HCT116 (cell line): Measurements from ENCODE around the gene CFAP300. TPM values are rescaled to one million over a fixed set of nuclear protein-coding genes. Genes with fewer than 3 reads are reported as not detected.

ENCODE experiments used
- ATAC-seq: fragments of 200-7000 bp; cut with Tn5 transposase; 2 replicates; pipeline ENCODE4 v1.9.1; 2020; ENCODE audit warnings: mild to moderate bottlenecking, moderate library complexity
- BruUV-seq: library from RNA; stranded (reverse); fragments of 400-500 nt; replicated peaks from 2 replicates; lab custom pipeline; 2021; lab: Mats Ljungman, UMichigan
- CTCF ChIA-PET: fragments of 300-600 bp; sonication (Branson Sonifier 250); formaldehyde crosslinking; loops from one replicate; lab custom pipeline; 2021; ENCODE audit warnings: antibody characterized with exemption; lab: Charles Lee
- POLR2A ChIA-PET: fragments of 300-600, 350-600 bp; sonication (Branson Sonifier 250); formaldehyde crosslinking; loops from one replicate; lab custom pipeline; 2021; ENCODE audit warnings: antibody characterized with exemption; lab: Charles Lee
- RAD21 ChIA-PET, 2 experiments: fragments of 300-600 bp; sonication (Branson Sonifier 250); formaldehyde crosslinking; loops; one replicate each; lab custom pipeline; 2023; ENCODE audit warnings: low total read pairs in 2 of 2; ENCODE audit not compliant: uncharacterized antibody in 2 of 2, unreplicated experiment in 2 of 2, low non-redundant PET in 1 of 2; lab: Charles Lee
- DNase-seq: peaks from one replicate; pipeline ENCODE4 v3.0.0-alpha.2; 2010; ENCODE audit warnings: low read depth, low spot score
- H2AFZ ChIP-seq: fragments of 200-600 bp; shearing (Covaris generic), sonication (generic); 2 replicates; pipeline ENCODE4 v1.6.1; 2017; ENCODE audit warnings: low read depth, mixed run types, mixed read lengths, antibody characterized with exemption, low read length; ENCODE audit not compliant: poor library complexity, severe bottlenecking
- H3K27ac ChIP-seq: 2 replicates; pipeline ENCODE4 v1.5.1; 2012; ENCODE audit warnings: low read depth, low read length
- H3K27me3 ChIP-seq: fragments of 200-600 bp; sonication (generic); 2 replicates; pipeline ENCODE4 v1.6.1; 2016; ENCODE audit warnings: mixed run types, low read length, mixed read lengths; ENCODE audit not compliant: insufficient read depth
- H3K36me3 ChIP-seq, 2 experiments: fragments of 200-500 bp in 1 of 2; fragments of 200-600 bp in 1 of 2; sonication (Bioruptor generic) in 1 of 2; sonication (generic) in 1 of 2; 2 replicates each; pipeline versions ENCODE4 v1.5.1 to v1.6.1; 2014 to 2016; ENCODE audit warnings: low read length in 2 of 2, inconsistent platforms in 1 of 2, mixed read lengths in 1 of 2, mixed run types in 1 of 2; ENCODE audit not compliant: insufficient read depth in 2 of 2, control insufficient read depth in 1 of 2
- H3K4me1 ChIP-seq, 2 experiments: fragments of 200-600 bp in 1 of 2; sonication (generic) in 1 of 2; 2 replicates each; pipeline versions ENCODE4 v1.5.1 to v1.6.1; 2012 to 2017; ENCODE audit warnings: low read length in 2 of 2, inconsistent platforms in 1 of 2, mild to moderate bottlenecking in 1 of 2, mixed read lengths in 1 of 2, mixed run types in 1 of 2, moderate library complexity in 1 of 2; ENCODE audit not compliant: insufficient read depth in 2 of 2, control insufficient read depth in 1 of 2
- H3K4me2 ChIP-seq: fragments of 200-600 bp; sonication (generic); 2 replicates; pipeline ENCODE4 v1.6.1; 2017; ENCODE audit warnings: mixed run types, low read length, mixed read lengths
- H3K4me3 ChIP-seq, 2 experiments: fragments of 200-600 bp in 1 of 2; sonication (generic) in 1 of 2; replicated peaks in 1 of 2; 2 replicates each; pipeline ENCODE4 v1.5.1; 2011 to 2016; ENCODE audit warnings: low read length in 2 of 2, control low read depth in 1 of 2, low read depth in 1 of 2, mild to moderate bottlenecking in 1 of 2, mixed read lengths in 1 of 2, mixed run types in 1 of 2
- H3K79me2 ChIP-seq: fragments of 200-600 bp; sonication (generic); 2 replicates; pipeline ENCODE4 v1.6.1; 2017; ENCODE audit warnings: mild to moderate bottlenecking, mixed run types, low read length, moderate library complexity, mixed read lengths; ENCODE audit not compliant: insufficient read depth
- H3K9ac ChIP-seq: fragments of 200-600 bp; sonication (generic); 2 replicates; pipeline ENCODE4 v1.6.1; 2016; ENCODE audit warnings: low read length, mixed read lengths
- H3K9me2 ChIP-seq: fragments of 200-600 bp; sonication (generic), shearing (Covaris generic); 2 replicates; pipeline ENCODE4 v1.6.1; 2017; ENCODE audit warnings: mixed run types, mild to moderate bottlenecking, moderate library complexity; ENCODE audit not compliant: insufficient read depth
- H3K9me3 ChIP-seq, 2 experiments: fragments of 200-500 bp in 1 of 2; fragments of 200-600 bp in 1 of 2; sonication (Bioruptor generic) in 1 of 2; sonication (generic) in 1 of 2; 2 replicates each; pipeline ENCODE4 v1.6.1; 2014 to 2017; ENCODE audit warnings: low read length in 2 of 2, mixed read lengths in 2 of 2, inconsistent platforms in 1 of 2, low read depth in 1 of 2, mild to moderate bottlenecking in 1 of 2, mixed run types in 1 of 2, moderate library complexity in 1 of 2; ENCODE audit not compliant: control insufficient read depth in 1 of 2, insufficient read depth in 1 of 2
- H4K20me1 ChIP-seq: fragments of 200-600 bp; sonication (generic), shearing (Covaris generic); 2 replicates; pipeline ENCODE4 v1.6.1; 2017; ENCODE audit warnings: mixed run types, mild to moderate bottlenecking, moderate library complexity; ENCODE audit not compliant: insufficient read depth
- CBX3 ChIP-seq: IDR thresholded peaks from 2 replicates; pipeline ENCODE4 v1.6.1; 2012; ENCODE audit warnings: low read depth
- CEBPB ChIP-seq: IDR thresholded peaks from 2 replicates; pipeline ENCODE4 v1.6.1; 2012; ENCODE audit warnings: low read depth
- CTCF ChIP-seq, 3 experiments: fragments of 200-600 bp in 1 of 3; sonication (generic) in 1 of 3; IDR thresholded peaks in 2 of 3; conservative IDR thresholded peaks in 1 of 3; 2 replicates each; pipeline ENCODE4 v1.5.1; 2012 to 2017; ENCODE audit warnings: low read depth in 2 of 3, low read length in 2 of 3, antibody characterized with exemption in 1 of 3, borderline replicate concordance in 1 of 3, control low read depth in 1 of 3, mild to moderate bottlenecking in 1 of 3, mixed read lengths in 1 of 3, mixed run types in 1 of 3, moderate library complexity in 1 of 3; ENCODE audit not compliant: insufficient read depth in 1 of 3
- EGR1 ChIP-seq: IDR thresholded peaks from 2 replicates; pipeline ENCODE4 v1.6.1; 2012; ENCODE audit warnings: low read depth
- EZH2 ChIP-seq: fragments of 200-600 bp; sonication (generic); IDR thresholded peaks from 2 replicates; pipeline ENCODE4 v1.6.1; 2017; ENCODE audit warnings: antibody characterized with exemption, mixed run types
- JUND ChIP-seq: IDR thresholded peaks from 2 replicates; pipeline ENCODE4 v1.6.1; 2012
- POLR2AphosphoS5 ChIP-seq: IDR thresholded peaks from 2 replicates; pipeline ENCODE4 v1.6.1; 2011; ENCODE audit warnings: mild to moderate bottlenecking, low read depth, low read length, moderate library complexity
- RAD21 ChIP-seq: IDR thresholded peaks from 2 replicates; pipeline ENCODE4 v1.6.1; 2012; ENCODE audit warnings: low read depth, mild to moderate bottlenecking
- SIN3A ChIP-seq: IDR thresholded peaks from 2 replicates; pipeline ENCODE4 v1.6.1; 2012; ENCODE audit warnings: low read depth
- SRF ChIP-seq: IDR thresholded peaks from 2 replicates; pipeline ENCODE4 v1.6.1; 2012; ENCODE audit warnings: low read depth
- intact Hi-C: fragments of 100-400 bp; cut with micrococcal nuclease; formaldehyde crosslinking; loops from 2 replicates; pipeline ENCODE4 v1.10.0; 2022
- total RNA-seq: library from RNA; stranded (reverse); gene quantifications from one replicate; pipeline ENCODE4 v1.2.1, GENCODE V29; 2021; ENCODE audit not compliant: unreplicated experiment
- TF ChIP-seq, protein P1 (sequence below): IDR thresholded peaks from 2 replicates; pipeline ENCODE4 v1.6.1; 2012
- TF ChIP-seq, protein P2 (sequence below): IDR thresholded peaks from 2 replicates; pipeline ENCODE4 v1.6.1; 2011; ENCODE audit warnings: mild to moderate bottlenecking, low read length, moderate library complexity; ENCODE audit not compliant: insufficient replicate concordance; ENCODE audit errors: extremely low read depth

Gene CFAP300
- total RNA-seq, 1 experiment from 2014 or later = not detected

- Histone ChIP-seq H3K4me2 (no peak overlapping the region), H3K4me3 (no peak overlapping the region), H3K79me2 (no peaks in the 10 kb centered on the region), H4K20me1 (no peaks in the 10 kb centered on the region), H3K36me3 (no peaks in the 10 kb centered on the region), H3K27ac (no peak overlapping the region), H3K9me3 (no peaks in the 10 kb centered on the region), H3K9me2 (no peaks in the 10 kb centered on the region; the same call in 1 of the 2 replicates), H3K9ac (no peak overlapping the region), H3K27me3 (no peaks in the 10 kb centered on the region), H2AFZ (peak overlapping the region; percentile 47), H3K4me1 (no peaks in the 10 kb centered on the region)
- ChIA-PET POLR2A (no interaction called here), CTCF (interaction anchor here (1.4 kb wide), 1 partner anchor 9 kb away, joined by 5 read pairs; no protein-coding TSS in a partner anchor), RAD21 (no interaction called here)
- no TSS peak for BruUV-seq
- DNase-seq (no peak), ATAC-seq (no peak)
- intact Hi-C loops = loop anchor here (10.0 kb wide), 1 partner anchor 478 kb away; no protein-coding TSS in a partner anchor
- TF ChIP-seq, protein P1, sequence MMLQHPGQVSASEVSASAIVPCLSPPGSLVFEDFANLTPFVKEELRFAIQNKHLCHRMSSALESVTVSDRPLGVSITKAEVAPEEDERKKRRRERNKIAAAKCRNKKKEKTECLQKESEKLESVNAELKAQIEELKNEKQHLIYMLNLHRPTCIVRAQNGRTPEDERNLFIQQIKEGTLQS = no peak
- TF ChIP-seq SIN3A (no peak), CBX3 (no peak), EGR1 (no peak), RAD21 (no peak), JUND (no peak), SRF (no peak), CEBPB (no peak), EZH2 (no peak), CTCF (IDR thresholded peaks at IDR 0.05 in 2 of 3, conservative IDR thresholded peaks at IDR 0.05 in 1 of 3; ENCODE audit: borderline replicate concordance in 1 of 3, insufficient read depth in 1 of 3, low read depth in 2 of 3, low read length in 2 of 3) (no peak), POLR2AphosphoS5 (no peak)
- TF ChIP-seq, protein P2, sequence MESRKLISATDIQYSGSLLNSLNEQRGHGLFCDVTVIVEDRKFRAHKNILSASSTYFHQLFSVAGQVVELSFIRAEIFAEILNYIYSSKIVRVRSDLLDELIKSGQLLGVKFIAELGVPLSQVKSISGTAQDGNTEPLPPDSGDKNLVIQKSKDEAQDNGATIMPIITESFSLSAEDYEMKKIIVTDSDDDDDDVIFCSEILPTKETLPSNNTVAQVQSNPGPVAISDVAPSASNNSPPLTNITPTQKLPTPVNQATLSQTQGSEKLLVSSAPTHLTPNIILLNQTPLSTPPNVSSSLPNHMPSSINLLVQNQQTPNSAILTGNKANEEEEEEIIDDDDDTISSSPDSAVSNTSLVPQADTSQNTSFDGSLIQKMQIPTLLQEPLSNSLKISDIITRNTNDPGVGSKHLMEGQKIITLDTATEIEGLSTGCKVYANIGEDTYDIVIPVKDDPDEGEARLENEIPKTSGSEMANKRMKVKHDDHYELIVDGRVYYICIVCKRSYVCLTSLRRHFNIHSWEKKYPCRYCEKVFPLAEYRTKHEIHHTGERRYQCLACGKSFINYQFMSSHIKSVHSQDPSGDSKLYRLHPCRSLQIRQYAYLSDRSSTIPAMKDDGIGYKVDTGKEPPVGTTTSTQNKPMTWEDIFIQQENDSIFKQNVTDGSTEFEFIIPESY = no peak
These were observed 30.2 kb upstream of the CFAP300 start for GRCh38 chr11:102017026-102017425.
